ENCODE measurements around the gene MYO5B.

- TF ChIP-seq CTCF (IDR thresholded peaks at IDR 0.05; ENCODE audit: low read length) (no peak), EZH2 (optimal IDR thresholded peaks at IDR 0.05; ENCODE audit: low read depth, low read length) (no peak)
Measured at GRCh38 chr18:49839012-49839411, 355.9 kb downstream of the MYO5B start.
